HG03432 (cell line): ENCODE measurements around the gene SLC14A1.

Experiments
- ATAC-seq: cut with Tn5 transposase; IDR thresholded peaks from one replicate; pipeline ENCODE4 v1.9.1; 2021; ENCODE audit warnings: mild to moderate bottlenecking, moderate library complexity; ENCODE audit not compliant: unreplicated experiment

SLC14A1 gene

GRCh38 chr18:45719106-45719505 is 4.9 kb upstream of the SLC14A1 start:
- no peak for ATAC-seq

DNA sequence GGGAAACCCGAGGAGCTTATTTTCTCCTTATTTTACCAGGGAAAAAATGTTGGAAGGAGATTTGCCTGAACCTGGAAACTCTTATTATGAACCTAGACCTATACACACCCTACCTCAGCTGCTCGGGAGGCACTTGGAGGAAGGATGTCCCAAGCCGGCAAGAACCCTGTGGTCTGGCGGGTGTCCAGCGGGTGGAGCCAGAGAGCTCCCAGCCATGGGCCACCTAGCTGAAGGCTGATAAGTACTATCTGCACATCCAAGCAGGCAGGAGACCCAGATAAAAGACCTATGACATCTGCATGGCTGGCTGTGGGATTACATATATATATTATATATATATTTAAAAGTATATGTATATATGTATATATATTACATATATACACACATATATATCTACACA is 1.1 kb upstream of the SLC14A1 start:
- peak; percentile 88 for ATAC-seq

- no peak for ATAC-seq
Measured at GRCh38 chr18:45724601-45725000, 620 bp downstream of the SLC14A1 start.

DNA sequence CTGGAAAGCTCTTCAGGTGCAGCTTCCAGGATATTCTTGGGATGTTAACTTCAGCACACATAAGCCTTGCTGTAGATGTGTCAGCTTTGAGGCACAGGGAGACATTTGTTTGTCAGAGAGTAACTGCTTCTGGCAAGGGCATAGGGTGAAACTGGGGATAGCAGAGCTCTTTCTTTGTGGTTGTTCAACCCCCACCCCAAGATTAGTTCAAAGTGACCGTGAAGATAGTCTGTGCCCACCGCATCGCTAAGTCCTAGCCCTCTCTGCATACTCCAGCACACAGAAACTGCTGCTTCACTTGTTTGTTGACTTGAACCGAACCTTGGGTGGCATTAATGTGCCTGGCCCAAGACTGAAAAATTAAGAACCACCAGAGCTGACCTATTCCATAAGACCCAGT is 1.4 kb downstream of the SLC14A1 start:
- no peak for ATAC-seq

DNA sequence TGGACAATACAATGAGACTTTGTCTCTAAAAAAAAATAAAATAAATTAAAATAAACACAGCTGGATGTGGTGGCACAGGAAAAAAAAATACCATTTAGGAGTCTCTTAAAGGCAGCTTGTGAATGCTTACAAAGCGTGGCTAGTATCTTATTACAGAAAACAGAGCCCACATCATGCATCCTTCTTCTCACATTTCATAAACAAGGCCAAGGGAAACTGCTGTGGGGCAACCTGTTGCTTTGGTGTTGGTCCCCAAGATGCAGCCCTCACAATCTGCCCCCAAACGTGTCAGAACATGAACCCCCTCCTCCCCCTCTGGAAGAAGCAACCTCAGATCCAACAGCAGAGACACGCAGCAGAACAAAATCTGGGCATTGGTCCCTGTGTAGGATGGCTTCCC is 2.6 kb downstream of the SLC14A1 start:
- ATAC-seq = no peak

GRCh38 chr18:45727068-45727467 is 3.1 kb downstream of the SLC14A1 start:
- no peak for ATAC-seq

GRCh38 chr18:45728336-45729010 is 4.5 kb downstream of the SLC14A1 start:
- ATAC-seq = no peak

DNA sequence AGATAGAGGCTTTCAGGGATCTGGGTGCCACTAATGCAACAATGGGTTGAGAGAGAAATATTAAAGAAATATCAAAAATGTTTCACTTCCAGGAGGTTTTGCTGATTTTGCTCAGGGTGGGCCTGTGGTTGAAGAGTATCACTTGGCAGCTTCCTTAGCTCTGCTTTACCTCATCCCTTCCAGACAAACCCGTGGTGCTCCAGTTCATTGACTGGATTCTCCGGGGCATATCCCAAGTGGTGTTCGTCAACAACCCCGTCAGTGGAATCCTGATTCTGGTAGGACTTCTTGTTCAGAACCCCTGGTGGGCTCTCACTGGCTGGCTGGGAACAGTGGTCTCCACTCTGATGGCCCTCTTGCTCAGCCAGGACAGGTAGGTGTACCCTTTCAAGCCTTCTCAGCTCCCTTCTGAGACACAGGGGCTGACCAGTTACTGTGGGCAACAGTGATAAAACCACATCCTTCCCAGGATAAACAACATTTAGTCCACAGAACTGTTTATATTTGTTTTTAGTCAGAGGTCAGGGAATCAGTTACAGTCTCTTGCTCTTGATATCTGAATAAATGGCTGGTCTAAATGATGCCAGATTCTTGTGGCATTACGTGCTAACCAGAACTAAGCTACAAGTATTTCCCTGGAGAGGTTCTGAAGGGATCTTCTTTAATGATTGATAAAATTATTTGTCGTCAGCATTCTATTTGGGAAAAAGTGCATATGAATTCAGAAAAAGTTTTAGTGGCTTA is 7.0 kb downstream of the SLC14A1 start:
- ATAC-seq = no peak

GRCh38 chr18:45731716-45732115 is 7.7 kb downstream of the SLC14A1 start:
- no peak for ATAC-seq

DNA sequence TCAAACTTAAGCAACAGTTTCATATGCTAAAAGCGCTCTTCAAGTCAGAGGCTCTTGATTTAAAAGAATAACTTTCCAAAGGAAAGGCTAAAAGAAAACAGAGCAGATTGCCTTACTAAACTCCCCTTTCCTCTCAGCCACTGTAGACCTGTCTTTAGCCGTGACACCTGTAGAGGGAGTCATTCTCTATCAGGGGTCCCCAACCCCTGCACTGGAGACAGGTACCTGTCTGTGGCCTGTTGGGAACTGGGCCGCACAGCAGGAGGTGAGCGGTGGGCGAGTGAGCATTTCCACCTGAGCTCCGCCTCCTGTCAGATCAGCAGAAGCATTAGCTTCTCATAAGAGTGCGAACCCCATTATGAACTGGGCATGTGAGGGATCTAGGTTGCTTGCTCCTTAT is 9.6 kb downstream of the SLC14A1 start:
- ATAC-seq = no peak

DNA sequence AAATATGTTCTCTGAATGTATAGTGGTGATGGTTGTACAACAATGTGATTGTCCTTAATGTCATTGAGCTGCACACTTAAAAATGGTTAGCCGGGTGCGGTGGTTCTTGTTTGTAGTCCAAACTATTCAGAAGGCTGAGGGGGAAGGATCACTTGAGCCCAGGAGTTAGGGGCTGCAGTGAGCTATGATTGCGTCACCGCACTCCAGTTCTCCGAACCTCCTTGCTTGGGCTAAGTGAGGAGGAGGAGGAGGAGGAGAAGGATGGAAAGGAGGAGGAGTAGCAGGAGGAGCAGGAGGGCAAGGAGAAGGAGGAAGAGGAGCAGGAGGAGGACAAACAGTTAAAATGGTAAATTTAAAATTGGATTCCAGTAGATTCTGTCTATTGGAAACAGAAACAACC is 10.5 kb downstream of the SLC14A1 start:
- ATAC-seq = no peak

GRCh38 chr18:45734944-45735343 is 11.0 kb downstream of the SLC14A1 start:
- ATAC-seq = no peak

DNA sequence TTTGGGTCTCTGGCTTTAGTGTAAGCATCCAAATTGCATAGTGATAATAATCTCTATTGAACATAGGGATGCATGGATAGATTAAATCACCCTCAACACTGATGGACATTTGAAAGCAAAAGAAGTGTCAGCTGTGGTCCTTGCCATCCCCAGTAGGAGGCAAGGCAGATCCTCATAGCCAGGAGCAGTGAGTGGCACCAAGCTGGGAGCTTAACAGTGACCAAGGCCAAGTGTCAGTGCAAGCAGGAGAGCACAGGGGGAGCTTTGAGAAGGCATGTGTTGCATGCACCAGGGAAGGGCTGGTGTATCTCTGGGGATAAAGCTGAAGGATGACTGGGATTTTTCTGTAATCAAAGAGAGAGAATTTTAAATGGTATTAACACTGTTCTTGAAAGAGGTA is 14.7 kb downstream of the SLC14A1 start:
- ATAC-seq = no peak

DNA sequence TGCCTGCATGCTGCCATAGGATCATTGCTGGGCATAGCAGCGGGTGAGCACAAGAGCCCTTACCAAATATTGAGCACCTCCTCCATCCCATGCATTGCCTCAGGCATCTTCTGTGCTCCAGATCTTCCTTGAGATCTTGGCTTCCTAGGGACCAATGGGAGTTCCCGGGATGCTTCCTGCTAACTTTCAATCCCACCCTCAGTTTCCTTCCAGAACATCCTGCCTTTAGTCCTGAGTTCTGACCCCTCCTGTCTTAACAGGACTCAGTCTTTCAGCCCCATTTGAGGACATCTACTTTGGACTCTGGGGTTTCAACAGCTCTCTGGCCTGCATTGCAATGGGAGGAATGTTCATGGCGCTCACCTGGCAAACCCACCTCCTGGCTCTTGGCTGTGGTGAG is 15.3 kb downstream of the SLC14A1 start:
- no peak for ATAC-seq

GRCh38 chr18:45739848-45740247 is 15.9 kb downstream of the SLC14A1 start:
- no peak for ATAC-seq

- no peak for ATAC-seq
Measured at GRCh38 chr18:45741056-45741455, 17.1 kb downstream of the SLC14A1 start.

- no peak for ATAC-seq
Measured at GRCh38 chr18:45745817-45746461, 22.0 kb downstream of the SLC14A1 start.

DNA sequence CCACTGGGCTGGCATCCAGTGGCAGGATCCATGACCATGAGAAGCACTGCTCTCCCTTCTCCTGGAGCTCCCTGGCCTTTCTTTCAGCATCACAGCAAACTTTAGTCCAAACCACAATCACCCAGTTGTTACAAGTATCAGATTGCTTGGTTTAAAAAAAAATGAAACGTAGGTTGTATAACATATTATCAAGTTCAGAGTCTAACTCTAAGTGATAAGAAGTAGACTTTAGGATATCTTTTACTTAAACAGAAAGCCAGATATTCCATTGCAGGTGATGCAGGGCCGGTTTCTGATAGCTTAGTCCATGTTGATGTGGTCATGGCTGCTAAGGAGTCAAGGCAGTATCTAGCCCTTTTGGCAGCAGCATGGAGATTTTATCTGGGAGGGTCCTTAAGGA is 24.5 kb downstream of the SLC14A1 start:
- no peak for ATAC-seq

DNA sequence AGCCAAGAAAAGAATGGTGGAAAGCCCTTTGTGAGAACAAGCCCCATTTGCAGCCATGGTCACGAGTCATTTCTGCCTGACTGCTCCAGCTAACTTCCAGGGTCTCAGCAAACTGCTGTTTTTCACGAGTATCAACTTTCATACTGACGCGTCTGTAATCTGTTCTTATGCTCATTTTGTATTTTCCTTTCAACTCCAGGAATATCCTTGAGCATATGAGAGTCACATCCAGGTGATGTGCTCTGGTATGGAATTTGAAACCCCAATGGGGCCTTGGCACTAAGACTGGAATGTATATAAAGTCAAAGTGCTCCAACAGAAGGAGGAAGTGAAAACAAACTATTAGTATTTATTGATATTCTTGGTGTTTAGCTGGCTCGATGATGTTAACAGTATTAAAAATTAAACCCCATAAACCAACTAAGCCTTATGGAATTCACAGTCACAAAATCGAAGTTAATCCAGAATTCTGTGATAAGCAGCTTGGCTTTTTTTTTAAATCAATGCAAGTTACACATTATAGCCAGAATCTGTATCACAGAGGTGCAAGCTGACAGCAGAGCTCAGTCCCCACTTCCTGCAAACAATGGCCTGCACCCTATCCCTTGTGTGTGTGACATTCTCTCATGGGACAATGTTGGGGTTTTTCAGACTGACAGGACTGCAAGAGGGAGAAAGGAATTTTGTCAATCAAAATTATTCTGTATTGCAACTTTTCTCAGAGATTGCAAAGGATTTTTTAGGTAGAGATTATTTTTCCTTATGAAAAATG is 26.1 kb downstream of the SLC14A1 start:
- peak; percentile 84 for ATAC-seq

DNA sequence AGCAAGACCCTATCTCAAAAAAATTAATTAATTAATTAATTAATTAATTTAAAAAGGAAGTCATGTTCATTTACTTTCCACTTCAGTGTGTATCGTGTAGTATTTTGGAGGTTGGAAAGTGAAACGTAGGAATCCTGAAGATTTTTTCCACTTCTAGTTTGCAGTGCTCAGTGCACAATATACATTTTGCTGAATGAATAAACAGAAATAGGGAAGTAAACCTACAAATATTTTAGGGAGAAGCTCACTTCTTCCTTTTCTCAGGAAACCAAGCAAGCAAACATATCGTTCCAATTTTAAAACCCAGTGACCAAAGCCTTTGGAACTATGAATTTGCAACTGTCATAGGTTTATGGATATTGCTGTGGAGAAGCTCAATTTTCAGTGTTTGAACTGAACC is 27.8 kb downstream of the SLC14A1 start:
- no peak for ATAC-seq

DNA sequence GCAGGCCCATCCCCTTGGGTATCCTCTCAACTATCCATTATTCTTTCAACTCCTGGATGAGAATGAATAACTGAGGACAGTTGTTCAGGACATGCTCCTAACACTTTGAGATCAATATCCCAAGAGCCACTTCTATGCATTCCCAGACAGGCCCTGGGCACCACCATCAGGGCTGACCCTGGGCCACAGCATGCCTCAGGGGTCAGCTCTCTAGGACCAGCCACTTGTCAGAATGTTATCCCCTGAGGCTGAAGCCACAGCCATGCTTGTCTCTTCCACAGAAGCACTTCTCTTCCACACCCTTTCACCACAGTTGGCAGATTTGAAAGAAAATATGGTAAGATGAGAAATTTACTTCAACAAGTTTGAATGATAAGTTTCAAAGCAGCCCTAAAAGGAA is 28.7 kb downstream of the SLC14A1 start:
- ATAC-seq = no peak
